Stomach (tissue), 9 donors: ENCODE results near the gene ZNF83. TPM values are rescaled to one million over a fixed set of nuclear protein-coding genes. Genes with fewer than 3 reads are reported as not detected.
"Not testable (repeated sequence)": the region's sequence is repeated elsewhere in the genome, so short reads cannot be mapped to it uniquely, and the experiment has no call there.

Experiments
- DNase-seq, 2 donors: peaks; one replicate each; pipeline versions ENCODE4 v3.0.0 to v3.0.0-alpha.2; 2013 to 2019
- H3K27ac ChIP-seq, 5 donors: fragments of 200-600 bp in 4 of 5; sonication (generic) in 4 of 5; one replicate each; pipeline ENCODE4 v1.5.1; 2013 to 2019; ENCODE audit warnings: mild to moderate bottlenecking in 1 of 5, moderate library complexity in 1 of 5
- H3K27me3 ChIP-seq, 3 donors: fragments of 200-600 bp; sonication (generic); one replicate each; pipeline ENCODE4 v1.5.1; 2017 to 2019; ENCODE audit warnings: mixed run types in 1 of 3
- H3K36me3 ChIP-seq, 4 donors: fragments of 200-600 bp; sonication (generic); 1 replicate in 3 of 4; 2 replicates in 1 of 4; pipeline ENCODE4 v1.5.1; 2016 to 2019
- H3K4me1 ChIP-seq, 4 donors: fragments of 200-600 bp; sonication (generic); one replicate each; pipeline ENCODE4 v1.5.1; 2016 to 2019
- H3K4me3 ChIP-seq, 4 donors: fragments of 200-600 bp; sonication (generic) in 3 of 4; one replicate each; pipeline ENCODE4 v1.5.1; 2016 to 2019; ENCODE audit warnings: mild to moderate bottlenecking in 1 of 4
- H3K9me3 ChIP-seq, 4 donors: fragments of 200-600 bp; sonication (generic); one replicate each; pipeline ENCODE4 v1.5.1; 2016 to 2019
- EP300 ChIP-seq: sonication (generic); formaldehyde crosslinking; IDR thresholded peaks from one replicate; pipeline ENCODE4 v1.6.1; 2017; ENCODE audit warnings: antibody characterized with exemption
- POLR2A ChIP-seq, 4 donors: fragments of 450-650 bp; IDR thresholded peaks; one replicate each; pipeline ENCODE4 v1.6.1; 2016; ENCODE audit warnings: antibody characterized with exemption in 4 of 4, control low read depth in 2 of 4, mild to moderate bottlenecking in 1 of 4, moderate library complexity in 1 of 4
- POLR2AphosphoS5 ChIP-seq, 3 donors: sonication (generic); formaldehyde crosslinking; IDR thresholded peaks; one replicate each; pipeline ENCODE4 v1.6.1; 2016; ENCODE audit warnings: antibody characterized with exemption in 3 of 3
- WGBS, 5 donors: extraction: QIAGEN DNeasy Blood & Tissue Kit in 3 of 5; methylation state at CpG; one replicate each; pipeline versions ENCODE4 v1.1.5 to v1.1.7; 2013 to 2018; 5-methylcytosine and 5-hydroxymethylcytosine counted together
- intact Hi-C: fragments of 100-400 bp; cut with DNase I; formaldehyde crosslinking; loops from one replicate; pipeline ENCODE4 v1.15.1; 2023; ENCODE audit warnings: low total_unique reads
- polyA plus RNA-seq, 3 donors: library from polyadenylated mRNA; stranded (reverse); fragments of 200-250 nt; gene quantifications; one replicate each; pipeline ENCODE4 v1.2.3, GENCODE V29; 2013
- total RNA-seq, 5 donors: library from RNA; depleted of rRNA; stranded (reverse); fragments of >200 nt; gene quantifications; one replicate each; pipeline versions ENCODE4 v1.1.0 to v1.2.3, GENCODE V29; 2014 to 2016
- TF ChIP-seq, protein P1 (sequence below), 7 experiments: fragments of 450-650 bp in 4 of 7; fragments of 200-600 bp in 3 of 7; sonication (generic) in 3 of 7; IDR thresholded peaks; one replicate each; pipeline ENCODE4 v1.5.1; 2016 to 2019; ENCODE audit warnings: antibody characterized with exemption in 7 of 7, control low read depth in 2 of 7, mild to moderate bottlenecking in 1 of 7
- donor health status: healthy with polysubstance abuse.
- donor health status: Bipolar disorder and iron deficiency.
- donor health status: healthy.

ZNF83 gene
- total and polyA plus RNA-seq, 8 donors = 10.3 to 115 (median 33.9) TPM

DNA sequence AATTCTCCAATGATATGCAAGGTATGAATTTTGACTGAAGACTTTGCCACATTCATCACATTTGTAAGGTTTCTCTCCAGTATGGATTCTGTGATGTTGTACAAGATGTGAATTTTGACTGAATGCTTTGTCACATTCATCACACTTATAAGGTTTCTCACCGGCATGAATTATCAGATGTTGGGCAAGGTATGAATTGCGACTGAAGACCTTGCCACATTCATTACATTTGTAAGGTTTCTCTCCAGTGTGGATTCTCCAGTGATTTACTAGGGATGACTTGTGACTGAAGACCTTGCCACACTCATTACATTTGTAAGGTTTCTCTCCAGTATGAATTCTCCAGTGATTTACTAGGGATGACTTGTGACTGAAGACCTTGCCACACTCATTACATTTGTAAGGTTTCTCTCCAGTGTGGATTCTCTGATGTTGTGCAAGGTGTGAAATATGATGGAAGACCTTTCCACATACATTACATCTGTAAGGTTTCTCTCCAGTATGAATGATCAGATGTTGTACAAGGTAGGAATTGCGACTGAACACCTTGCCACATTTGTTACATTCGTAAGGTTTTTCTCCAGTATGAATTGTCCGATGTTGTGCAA is 24.8 kb downstream of the ZNF83 start:
- Histone ChIP-seq H3K4me3 (no peak overlapping the region), H3K36me3 (peaks cover 51 to 86% (median 76%) of the 10 kb centered on the region in 4 donors), H3K27me3 (no peaks in the 10 kb centered on the region), H3K9me3 (peaks cover 0 to 99% (median 52%) of the 10 kb centered on the region in 4 donors), H3K27ac (no peak overlapping the region), H3K4me1 (no peaks in the 10 kb centered on the region)
- intact Hi-C loops = no loop called here
- WGBS, 5 donors = 92 to 99% (median 98%) methylated on average over 5 of the region's 5 CpGs
- DNase-seq = no peak
- TF ChIP-seq, protein P1, sequence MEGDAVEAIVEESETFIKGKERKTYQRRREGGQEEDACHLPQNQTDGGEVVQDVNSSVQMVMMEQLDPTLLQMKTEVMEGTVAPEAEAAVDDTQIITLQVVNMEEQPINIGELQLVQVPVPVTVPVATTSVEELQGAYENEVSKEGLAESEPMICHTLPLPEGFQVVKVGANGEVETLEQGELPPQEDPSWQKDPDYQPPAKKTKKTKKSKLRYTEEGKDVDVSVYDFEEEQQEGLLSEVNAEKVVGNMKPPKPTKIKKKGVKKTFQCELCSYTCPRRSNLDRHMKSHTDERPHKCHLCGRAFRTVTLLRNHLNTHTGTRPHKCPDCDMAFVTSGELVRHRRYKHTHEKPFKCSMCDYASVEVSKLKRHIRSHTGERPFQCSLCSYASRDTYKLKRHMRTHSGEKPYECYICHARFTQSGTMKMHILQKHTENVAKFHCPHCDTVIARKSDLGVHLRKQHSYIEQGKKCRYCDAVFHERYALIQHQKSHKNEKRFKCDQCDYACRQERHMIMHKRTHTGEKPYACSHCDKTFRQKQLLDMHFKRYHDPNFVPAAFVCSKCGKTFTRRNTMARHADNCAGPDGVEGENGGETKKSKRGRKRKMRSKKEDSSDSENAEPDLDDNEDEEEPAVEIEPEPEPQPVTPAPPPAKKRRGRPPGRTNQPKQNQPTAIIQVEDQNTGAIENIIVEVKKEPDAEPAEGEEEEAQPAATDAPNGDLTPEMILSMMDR (IDR thresholded peaks at IDR 0.05) = no peak
- TF ChIP-seq POLR2AphosphoS5 (IDR thresholded peaks at IDR 0.05) = no peak
- no peak for TF ChIP-seq POLR2A (IDR thresholded peaks at IDR 0.05)
- TF ChIP-seq EP300 = no peak

DNA sequence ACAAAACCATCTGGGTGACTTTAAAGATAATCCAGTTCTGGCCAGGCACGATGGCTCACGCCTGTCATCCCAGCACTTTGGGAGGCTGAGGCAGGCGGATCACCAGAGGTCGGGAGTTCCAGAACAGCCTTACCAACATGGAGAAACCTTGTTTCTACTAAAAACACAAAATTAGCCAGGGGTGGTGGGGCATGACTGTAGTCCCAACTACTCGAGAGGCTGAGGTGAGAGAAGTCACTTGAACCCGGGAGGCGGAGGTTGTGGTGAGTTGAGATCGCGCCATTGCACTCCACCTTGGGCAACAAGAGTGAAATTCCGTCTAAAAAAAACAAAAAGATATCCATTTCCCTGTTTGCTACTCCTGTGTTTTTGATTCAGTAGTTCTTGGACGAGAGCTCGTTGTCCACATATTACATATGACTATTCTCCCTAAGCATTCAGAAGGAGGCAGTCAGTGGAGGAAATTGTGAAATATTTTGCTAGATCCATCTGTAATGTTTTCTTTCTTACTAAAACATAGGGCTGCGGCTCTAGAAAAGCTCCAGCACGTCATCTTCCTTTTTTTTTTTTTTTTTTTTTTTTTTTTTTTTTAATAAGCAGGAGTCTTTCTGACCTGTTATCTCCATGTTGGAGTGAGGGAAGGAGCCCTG is 34.5 kb downstream of the ZNF83 start:
- peaks cover 0 to 41% (median 10%) of the 10 kb centered on the region in 4 donors for H3K9me3 ChIP-seq
- peak overlapping the region in 3 of 5 donors; percentile 33 to 90 (median 85) for H3K27ac ChIP-seq
- H3K36me3 ChIP-seq = peaks cover 0 to 7% (median 3%) of the 10 kb centered on the region in 4 donors
- no peak overlapping the region for H3K4me3 ChIP-seq
- intact Hi-C loops = no loop called here
- peaks cover 23 to 31% (median 25%) of the 10 kb centered on the region in 4 donors for H3K4me1 ChIP-seq
- no peaks in the 10 kb centered on the region for H3K27me3 ChIP-seq
- 83 to 91% (median 85%) methylated on average over 14 of the region's 14 CpGs for WGBS, 5 donors
- TF ChIP-seq POLR2A (IDR thresholded peaks at IDR 0.05) = no peak
- no peak for TF ChIP-seq POLR2AphosphoS5 (IDR thresholded peaks at IDR 0.05)
- TF ChIP-seq, protein P1 (IDR thresholded peaks at IDR 0.05) = no peak
- TF ChIP-seq EP300 = no peak
- DNase-seq = no peak

DNA sequence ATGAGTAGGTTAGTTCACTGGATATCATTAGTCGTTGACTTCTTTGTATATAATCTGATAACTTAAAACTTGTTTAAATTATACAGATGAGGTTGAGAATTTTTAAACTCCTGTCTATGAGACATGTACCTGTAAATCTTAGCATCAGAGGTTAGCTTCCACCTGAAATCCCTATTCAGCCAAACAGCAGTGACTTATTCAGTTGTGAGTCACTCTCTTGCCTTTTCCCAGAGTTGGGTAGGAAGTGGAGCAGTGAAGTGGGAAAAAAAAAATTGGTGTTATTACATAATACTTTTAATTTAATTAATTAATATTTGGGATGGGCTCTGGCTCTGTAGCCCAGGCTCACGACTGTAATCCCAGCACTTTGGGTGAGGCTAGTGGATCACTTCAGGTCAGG is 35.2 kb downstream of the ZNF83 start:
- Histone ChIP-seq H3K36me3 (peaks cover 0 to 7% (median 1%) of the 10 kb centered on the region in 4 donors), H3K9me3 (peaks cover 0 to 44% (median 10%) of the 10 kb centered on the region in 4 donors), H3K27ac (peak overlapping the region in 2 of 5 donors; percentile 85 to 90), H3K4me1 (peaks cover 23 to 31% (median 25%) of the 10 kb centered on the region in 4 donors), H3K27me3 (no peaks in the 10 kb centered on the region), H3K4me3 (no peak overlapping the region)
- intact Hi-C loops = no loop called here
- 80 to 90% (median 85%) methylated on average over 2 of the region's 2 CpGs for WGBS, 5 donors
- TF ChIP-seq EP300 = no peak
- TF ChIP-seq, protein P1 (IDR thresholded peaks at IDR 0.05) = no peak
- TF ChIP-seq POLR2AphosphoS5 (IDR thresholded peaks at IDR 0.05) = no peak
- TF ChIP-seq POLR2A (IDR thresholded peaks at IDR 0.05) = no peak
- no peak for DNase-seq

DNA sequence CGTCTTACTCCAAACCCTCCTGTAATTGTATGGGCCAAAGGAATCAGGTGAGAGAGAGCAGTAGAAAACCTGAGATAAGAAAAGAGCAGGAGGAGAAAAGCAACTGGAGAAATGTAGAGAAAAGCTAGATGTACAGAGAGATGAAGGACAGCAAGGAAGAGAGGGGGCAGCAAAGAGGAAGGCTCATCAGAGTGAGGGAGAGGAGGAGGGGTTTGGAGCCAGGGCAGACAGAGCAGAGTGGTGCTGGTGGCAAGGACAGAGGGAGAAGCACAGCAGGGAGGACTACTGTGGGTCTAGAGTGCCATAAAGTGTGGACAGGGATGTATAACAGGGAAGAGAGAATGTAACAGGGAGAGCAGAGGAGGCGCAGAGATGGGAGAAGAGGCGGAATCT is 36.2 kb downstream of the ZNF83 start:
- H3K27me3 ChIP-seq, intact Hi-C loops: not testable (repeated sequence)
- Histone ChIP-seq H3K27ac (peak overlapping the region; percentile 78 to 90 (median 85)), H3K36me3 (peaks cover 0 to 14% (median 0%) of the 10 kb centered on the region in 4 donors), H3K4me1 (peaks cover 23 to 31% (median 25%) of the 10 kb centered on the region in 4 donors), H3K4me3 (peak overlapping the region; percentile 56 to 70 (median 67)), H3K9me3 (peaks cover 0 to 44% (median 12%) of the 10 kb centered on the region in 4 donors)
- TF ChIP-seq, protein P1 (IDR thresholded peaks at IDR 0.05) = peak in 1 of 7 experiments; percentile 17
- WGBS, 5 donors = 35 to 52% (median 47%) methylated on average over 3 of the region's 3 CpGs
- DNase-seq = peak in 1 of 2 donors; percentile 24
